Endothelial cell (in vitro differentiated cells): ENCODE results near the gene NKAIN2. TPM values are rescaled to one million over a fixed set of nuclear protein-coding genes. Genes with fewer than 3 reads are reported as not detected.
"Not testable (repeated sequence)": the region's sequence is repeated elsewhere in the genome, so short reads cannot be mapped to it uniquely, and the experiment has no call there.

Experiments used
- DNase-seq: peaks from one replicate; pipeline ENCODE4 v3.0.0; 2021; ENCODE audit warnings: low spot score
- H3K27ac Mint-ChIP-seq: one replicate; pipeline ENCODE4 v1.8.0; 2021; ENCODE audit warnings: mixed read lengths, inconsistent platforms; ENCODE audit not compliant: unreplicated experiment
- H3K27me3 Mint-ChIP-seq: one replicate; pipeline ENCODE4 v1.8.0; 2021; ENCODE audit warnings: mild to moderate bottlenecking, moderate library complexity, mixed read lengths, inconsistent platforms; ENCODE audit not compliant: unreplicated experiment
- H3K36me3 Mint-ChIP-seq: one replicate; pipeline ENCODE4 v1.8.0; 2021; ENCODE audit warnings: mild to moderate bottlenecking, low read depth, mixed read lengths, inconsistent platforms; ENCODE audit not compliant: unreplicated experiment
- H3K4me1 Mint-ChIP-seq: one replicate; pipeline ENCODE4 v1.8.0; 2021; ENCODE audit warnings: mild to moderate bottlenecking, mixed read lengths, inconsistent platforms; ENCODE audit not compliant: unreplicated experiment
- H3K4me3 Mint-ChIP-seq: one replicate; pipeline ENCODE4 v1.8.0; 2021; ENCODE audit warnings: mild to moderate bottlenecking, mixed read lengths, inconsistent platforms; ENCODE audit not compliant: unreplicated experiment
- H3K9me3 Mint-ChIP-seq: one replicate; pipeline ENCODE4 v1.8.0; 2021; ENCODE audit warnings: mixed read lengths, inconsistent platforms; ENCODE audit not compliant: unreplicated experiment
- CTCF ChIP-seq: fragments of 200-600 bp; sonication (generic); IDR thresholded peaks from one replicate; pipeline ENCODE4 v1.5.0; 2021; ENCODE audit warnings: antibody characterized with exemption; ENCODE audit not compliant: unreplicated experiment
- total RNA-seq: library from RNA; stranded (reverse); fragmentation: NEBNext Ultra II Directional; extraction: Animal tissue kit (Norgen Biotek cat#: 25700); gene quantifications from one replicate; pipeline ENCODE4 v1.2.1, GENCODE V29; 2021; ENCODE audit not compliant: unreplicated experiment

The NKAIN2 gene
- total RNA-seq, 1 donor from 2014 or later: 9.5 TPM

- Mint-ChIP-seq H3K27ac (no peak overlapping the region), H3K4me3 (no peak overlapping the region), H3K9me3 (no peaks in the 10 kb centered on the region), H3K27me3 (no peaks in the 10 kb centered on the region), H3K36me3 (no peaks in the 10 kb centered on the region), H3K4me1 (no peaks in the 10 kb centered on the region)
- no peak for TF ChIP-seq CTCF
- no peak for DNase-seq
Measured at GRCh38 chr6:124396361-124396760, 592.7 kb downstream of the NKAIN2 start.

GRCh38 chr6:124400261-124400999 is 596.8 kb downstream of the NKAIN2 start:
- Mint-ChIP-seq H3K27ac (no peak overlapping the region), H3K9me3 (no peaks in the 10 kb centered on the region), H3K36me3 (no peaks in the 10 kb centered on the region), H3K4me3 (no peak overlapping the region), H3K27me3 (peaks cover 1% of the 10 kb centered on the region), H3K4me1 (no peaks in the 10 kb centered on the region)
- TF ChIP-seq CTCF: peak; percentile 26
- no peak for DNase-seq

GRCh38 chr6:124410425-124410824 is 606.8 kb downstream of the NKAIN2 start:
- not testable (repeated sequence) for H3K4me3 Mint-ChIP-seq, DNase-seq, H3K4me1 Mint-ChIP-seq, H3K9me3 Mint-ChIP-seq, H3K27me3 Mint-ChIP-seq, H3K36me3 Mint-ChIP-seq, H3K27ac Mint-ChIP-seq

GRCh38 chr6:124412657-124413056 is 609.0 kb downstream of the NKAIN2 start:
- not testable (repeated sequence) for DNase-seq, H3K4me1 Mint-ChIP-seq, H3K4me3 Mint-ChIP-seq, H3K27ac Mint-ChIP-seq, H3K27me3 Mint-ChIP-seq, H3K36me3 Mint-ChIP-seq, H3K9me3 Mint-ChIP-seq

- no peak for TF ChIP-seq CTCF
- H3K9me3 Mint-ChIP-seq: no peaks in the 10 kb centered on the region
- no peak for DNase-seq
- H3K27me3 Mint-ChIP-seq: no peaks in the 10 kb centered on the region
- no peaks in the 10 kb centered on the region for H3K36me3 Mint-ChIP-seq
- H3K4me1 Mint-ChIP-seq: peaks cover 27% of the 10 kb centered on the region
- H3K4me3 Mint-ChIP-seq: no peak overlapping the region
- peak overlapping the region; percentile 54 for H3K27ac Mint-ChIP-seq
Measured at GRCh38 chr6:124420116-124420840, 616.6 kb downstream of the NKAIN2 start.

GRCh38 chr6:124423621-124424020 is 620.0 kb downstream of the NKAIN2 start:
- Mint-ChIP-seq H3K9me3 (no peaks in the 10 kb centered on the region), H3K4me1 (peaks cover 17% of the 10 kb centered on the region), H3K4me3 (no peak overlapping the region), H3K27me3 (no peaks in the 10 kb centered on the region), H3K36me3 (no peaks in the 10 kb centered on the region), H3K27ac (no peak overlapping the region)
- no peak for TF ChIP-seq CTCF
- peak; percentile 10 for DNase-seq
